AG10803 (cell line): ENCODE data around the gene PLCB4.

ENCODE experiments used
- DNase-seq: peaks from one replicate; pipeline ENCODE4 v3.0.0; 2010; ENCODE audit warnings: low read depth
- H3K4me3 ChIP-seq: 2 replicates; pipeline ENCODE4 v1.5.1; 2011; ENCODE audit warnings: mild to moderate bottlenecking, low read length, control low read depth
- TF ChIP-seq, protein P1 (sequence below): conservative IDR thresholded peaks from 2 replicates; pipeline ENCODE4 v1.5.1; 2011; ENCODE audit warnings: mild to moderate bottlenecking, low read length, control low read depth, inconsistent platforms

Gene PLCB4

DNA sequence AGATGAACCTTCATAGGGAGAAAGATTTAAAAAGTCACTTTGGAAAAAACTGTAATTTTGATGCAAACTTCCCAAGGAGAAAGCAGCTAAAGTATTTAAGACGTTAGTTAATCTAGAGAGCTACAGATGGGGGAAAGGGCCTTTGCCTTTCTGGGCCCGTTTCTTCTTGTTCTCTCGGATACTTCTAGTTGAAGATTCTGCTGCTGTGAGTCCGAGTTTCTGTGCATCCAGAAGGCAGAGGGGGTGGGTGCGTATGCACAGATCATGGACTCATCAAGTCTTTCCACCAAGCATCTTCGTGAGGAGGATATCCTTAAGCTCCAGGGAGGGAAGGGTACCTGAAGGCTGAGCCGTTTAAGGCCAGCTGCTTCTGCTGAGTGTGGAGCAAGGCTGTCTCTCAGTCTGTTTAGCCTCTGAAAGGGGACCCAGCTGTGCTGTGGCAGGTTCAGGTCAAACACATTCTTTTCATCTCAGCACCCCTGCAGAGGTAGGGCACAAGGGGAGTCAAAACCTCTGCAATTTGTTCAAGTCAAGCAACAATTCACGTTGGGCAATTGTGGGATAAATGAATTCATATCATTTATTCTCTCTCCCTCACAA, 449.8 kb downstream of the PLCB4 start:
- no peak overlapping the region for H3K4me3 ChIP-seq
- TF ChIP-seq, protein P1, sequence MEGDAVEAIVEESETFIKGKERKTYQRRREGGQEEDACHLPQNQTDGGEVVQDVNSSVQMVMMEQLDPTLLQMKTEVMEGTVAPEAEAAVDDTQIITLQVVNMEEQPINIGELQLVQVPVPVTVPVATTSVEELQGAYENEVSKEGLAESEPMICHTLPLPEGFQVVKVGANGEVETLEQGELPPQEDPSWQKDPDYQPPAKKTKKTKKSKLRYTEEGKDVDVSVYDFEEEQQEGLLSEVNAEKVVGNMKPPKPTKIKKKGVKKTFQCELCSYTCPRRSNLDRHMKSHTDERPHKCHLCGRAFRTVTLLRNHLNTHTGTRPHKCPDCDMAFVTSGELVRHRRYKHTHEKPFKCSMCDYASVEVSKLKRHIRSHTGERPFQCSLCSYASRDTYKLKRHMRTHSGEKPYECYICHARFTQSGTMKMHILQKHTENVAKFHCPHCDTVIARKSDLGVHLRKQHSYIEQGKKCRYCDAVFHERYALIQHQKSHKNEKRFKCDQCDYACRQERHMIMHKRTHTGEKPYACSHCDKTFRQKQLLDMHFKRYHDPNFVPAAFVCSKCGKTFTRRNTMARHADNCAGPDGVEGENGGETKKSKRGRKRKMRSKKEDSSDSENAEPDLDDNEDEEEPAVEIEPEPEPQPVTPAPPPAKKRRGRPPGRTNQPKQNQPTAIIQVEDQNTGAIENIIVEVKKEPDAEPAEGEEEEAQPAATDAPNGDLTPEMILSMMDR = no peak
- no peak for DNase-seq

DNA sequence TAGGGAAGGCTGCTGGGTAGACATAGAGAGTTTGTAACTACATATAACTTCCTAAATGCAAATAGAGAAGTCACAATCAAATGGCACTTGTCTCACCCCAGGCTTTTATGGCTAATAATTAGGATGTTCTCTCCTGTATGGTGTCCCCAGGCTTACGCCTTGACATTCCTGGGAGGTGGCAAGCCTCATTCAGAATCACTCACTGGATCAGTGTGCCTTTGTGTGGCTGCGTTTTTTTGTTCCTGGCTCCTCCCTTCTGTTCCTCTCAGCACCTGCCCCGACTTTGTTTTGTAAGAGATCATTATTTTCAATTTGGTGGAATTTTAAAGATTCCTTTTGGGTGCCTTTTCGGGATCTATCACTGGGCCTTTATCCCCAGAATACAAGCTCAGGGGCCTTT, 451.2 kb downstream of the PLCB4 start:
- TF ChIP-seq, protein P1 = no peak

DNA sequence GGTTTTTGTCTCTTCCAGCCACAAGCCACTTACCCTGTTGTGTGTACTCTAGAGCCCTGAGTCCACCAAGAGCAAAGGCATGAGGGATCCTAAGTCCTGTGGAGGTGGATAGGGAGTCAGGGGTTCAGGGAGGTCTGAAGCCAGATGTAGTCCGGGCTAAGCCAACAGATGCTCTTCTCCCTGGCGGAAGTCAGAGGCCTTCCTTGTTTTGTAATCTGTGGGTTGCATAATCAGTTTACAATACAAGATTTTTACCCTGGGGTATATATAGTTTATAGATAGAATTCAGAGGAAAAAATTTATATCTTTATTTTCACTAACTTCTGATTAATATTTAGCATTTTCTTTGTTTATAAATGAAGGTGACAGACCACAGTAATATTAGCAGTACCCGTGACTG, 454.7 kb downstream of the PLCB4 start:
- H3K4me3 ChIP-seq = no peak overlapping the region
- TF ChIP-seq, protein P1 = no peak
- DNase-seq = no peak

More for the DNA sequence above, 451.2 kb downstream of the PLCB4 start:
- H3K4me3 ChIP-seq = no peak overlapping the region
- no peak for DNase-seq
